GM12878 (cell line): ENCODE results near the gene OR2L5. TPM values are rescaled to one million over a fixed set of nuclear protein-coding genes. Genes with fewer than 3 reads are reported as not detected.
A peak's percentile ranks its signal among the peaks of the same experiment; 100 is the strongest.

Experiments used
- ATAC-seq: fragments of 200-7000 bp; cut with Tn5 transposase; 3 replicates; pipeline ENCODE4 v1.9.1; 2020; ENCODE audit warnings: mild to moderate bottlenecking, moderate library complexity
- BruUV-seq: library from RNA; stranded (reverse); fragments of 400-500 nt; replicated peaks from 2 replicates; lab custom pipeline; 2021; lab: Mats Ljungman, UMichigan
- CTCF ChIA-PET: fragments of 300-600 bp; sonication (Branson Sonifier 250); formaldehyde crosslinking; extraction: SDS; loops from one replicate; lab custom pipeline; 2021; ENCODE audit warnings: inconsistent platforms; lab: Yijun Ruan, JAX
- POLR2A ChIA-PET: fragments of 350-600 bp; formaldehyde crosslinking; extraction: SDS; loops from one replicate; lab custom pipeline; 2021; ENCODE audit warnings: inconsistent platforms; lab: Charles Lee
- RAD21 ChIA-PET: fragments of 300-600 bp; sonication (Branson Sonifier 250); formaldehyde crosslinking; loops from one replicate; lab custom pipeline; 2023; ENCODE audit warnings: antibody characterized with exemption; ENCODE audit not compliant: unreplicated experiment; lab: Charles Lee
- SMC1A ChIA-PET: fragments of 300-600 bp; sonication (Branson Sonifier 250); formaldehyde crosslinking; loops from one replicate; lab custom pipeline; 2023; ENCODE audit not compliant: unreplicated experiment, uncharacterized antibody; lab: Charles Lee
- DNase-seq: peaks from one replicate; pipeline ENCODE4 v3.0.0-alpha.2; 2011; ENCODE audit warnings: low read depth, low spot score
- FAIRE-seq: peaks from 3 replicates; lab custom pipeline; 2011; peaks lifted over from hg19 to GRCh38; lab: Jason Lieb, UNC
- H2AFZ ChIP-seq: 2 replicates; pipeline ENCODE4 v1.6.0; 2011; ENCODE audit warnings: low read depth, low read length, control low read depth; ENCODE audit not compliant: control insufficient read depth
- H3K27ac ChIP-seq: 2 replicates; pipeline ENCODE4 v1.5.1; 2011; ENCODE audit warnings: control low read depth; ENCODE audit not compliant: control insufficient read depth, insufficient read depth
- H3K27me3 ChIP-seq, 2 experiments: replicated peaks in 1 of 2; 2 replicates each; pipeline versions ENCODE4 v1.6.0 to v1.6.1; 2011; ENCODE audit warnings: low read length in 1 of 2; ENCODE audit not compliant: control insufficient read depth in 2 of 2, insufficient read depth in 2 of 2
- H3K36me3 ChIP-seq, 2 experiments: 2 replicates each; pipeline ENCODE4 v1.5.1; 2011; ENCODE audit warnings: low read length in 1 of 2; ENCODE audit not compliant: control insufficient read depth in 2 of 2, insufficient read depth in 2 of 2
- H3K4me1 ChIP-seq: 2 replicates; pipeline ENCODE4 v1.6.1; 2011; ENCODE audit warnings: mild to moderate bottlenecking, low read length, moderate library complexity, mixed read lengths; ENCODE audit not compliant: control insufficient read depth, insufficient read depth
- H3K4me2 ChIP-seq: 2 replicates; pipeline ENCODE4 v1.6.0; 2011; ENCODE audit warnings: control low read depth; ENCODE audit not compliant: control insufficient read depth, insufficient read depth
- H3K4me3 ChIP-seq: fragments of 200-600 bp; sonication (generic); 2 replicates; pipeline ENCODE4 v1.5.1; 2016
- H3K79me2 ChIP-seq: 2 replicates; pipeline ENCODE4 v1.6.0; 2011; ENCODE audit warnings: low read length; ENCODE audit not compliant: control insufficient read depth, insufficient read depth
- H3K9ac ChIP-seq: 2 replicates; pipeline ENCODE4 v1.8.0; 2011; ENCODE audit warnings: low read length, control low read depth, mixed read lengths; ENCODE audit not compliant: control insufficient read depth, insufficient read depth
- H3K9me3 ChIP-seq: replicated peaks from 3 replicates; pipeline ENCODE4 v1.5.1; 2011; ENCODE audit warnings: mild to moderate bottlenecking, low read length; ENCODE audit not compliant: control insufficient read depth, insufficient read depth
- H4K20me1 ChIP-seq: 2 replicates; pipeline ENCODE4 v1.6.0; 2011; ENCODE audit not compliant: control insufficient read depth, insufficient read depth
- HDAC6 ChIP-seq: fragments of 200-600 bp; sonication (generic); IDR thresholded peaks from one replicate; pipeline ENCODE4 v1.8.0; 2017; ENCODE audit warnings: antibody characterized with exemption; ENCODE audit not compliant: unreplicated experiment
- JUND ChIP-seq: IDR thresholded peaks from 2 replicates; pipeline ENCODE4 v1.6.1; 2012; ENCODE audit warnings: low read depth, mild to moderate bottlenecking, low read length, improper control_type of control experiment, moderate library complexity
- KDM1A ChIP-seq: fragments of 200-600 bp; sonication (generic); IDR thresholded peaks from 2 replicates; pipeline ENCODE4 v1.6.1; 2016; ENCODE audit warnings: borderline replicate concordance
- ZBTB11 ChIP-seq: fragments of 450-650 bp; formaldehyde crosslinking; IDR thresholded peaks from 2 replicates; pipeline ENCODE4 v1.5.0; 2022; ENCODE audit warnings: mild to moderate bottlenecking, missing genetic modification characterization
- WGBS: methylation state at CpG from one replicate; pipeline ENCODE4 v1.1.6; 2016; ENCODE audit warnings: low lambda C conversion rate; ENCODE audit not compliant: insufficient replicate concordance, insufficient coverage; ENCODE audit errors: missing lambda C conversion rate; 5-methylcytosine and 5-hydroxymethylcytosine counted together
- in situ Hi-C: fragments of 300-500 bp; cut with MboI; formaldehyde crosslinking; loops from 9 replicates; pipeline ENCODE4 v1.14.3; 2018; ENCODE audit warnings: mixed read lengths
- intact Hi-C: fragments of 100-400 bp; cut with micrococcal nuclease; formaldehyde crosslinking; loops from one replicate; pipeline ENCODE4 v1.14.2; 2022; ENCODE audit not compliant: unreplicated experiment
- polyA plus RNA-seq, 11 experiments: library from polyadenylated mRNA; depleted of rRNA in 4 of 11; unstranded in 6 of 11; stranded (reverse) in 5 of 11; fragments of >200 nt; fragmentation: Nextera tagmentation in 4 of 11; fragmentation: Illumina TruSeq in 1 of 11; extraction: Ambion mirVana in 4 of 11; extraction: Trizol in 1 of 11; gene quantifications; 1 replicate in 1 of 11; 2 replicates in 10 of 11; pipeline versions ENCODE4 v1.2.1 to v1.2.3, GENCODE V29; 2011 to 2016; ENCODE audit warnings: inconsistent platforms in 2 of 11, missing spikeins in 2 of 11, low read depth in 1 of 11
- total RNA-seq, 4 experiments: library from RNA; depleted of rRNA in 3 of 4; stranded (reverse); fragments of >200 nt in 3 of 4; fragmentation: Illumina TruSeq in 1 of 4; extraction: Trizol in 1 of 4; gene quantifications; 2 replicates each; pipeline versions ENCODE4 v1.2.1 to v1.2.3, GENCODE V29; 2013 to 2021

OR2L5 gene
- total and polyA plus RNA-seq, 10 of the 15 experiments (the other 5 are each of a cell fraction or from before 2014, with no cell fraction given): not detected

DNA sequence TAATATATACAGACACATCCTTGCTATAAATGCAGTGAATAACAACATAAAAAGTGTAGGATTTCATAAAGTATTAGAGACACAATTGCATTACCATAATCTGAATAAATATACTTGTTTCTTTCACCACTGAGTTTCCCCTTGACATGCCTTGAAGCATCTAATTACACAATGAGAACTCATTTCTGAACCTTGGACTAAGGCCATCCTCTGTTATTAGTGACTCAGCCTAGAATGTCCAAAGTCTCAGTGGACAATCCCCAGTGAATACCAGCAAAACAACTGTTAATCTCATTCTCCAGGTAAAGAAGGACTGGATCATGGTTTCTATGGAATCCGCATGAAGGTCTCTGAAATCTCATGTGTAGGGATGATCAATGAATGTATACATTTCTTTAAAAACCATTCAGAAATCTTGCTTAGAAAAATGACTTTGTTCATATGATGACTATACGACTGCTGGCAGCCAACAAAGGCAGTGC lies at the start of gene OR2L5 (continued):
- TF ChIP-seq ZBTB11 (no peak), HDAC6 (no peak)
- TF ChIP-seq, all 136 proteins: peak for 0

GRCh38 chr1:247964933-247965332 lies 48.5 kb upstream of the OR2L5 start, which contains the start of gene OR2AK2:
Gene OR2AK2, plus strand, starts transcription at chr1:247965233. Its CDS starts 144 bp downstream, at chr1:247965377.
- DNase-seq (no peak), ATAC-seq (no peak), FAIRE-seq (no peak)
- Histone ChIP-seq H3K4me3 (no peak within 1 kb of the TSS), H3K79me2 (no peaks in the 10 kb centered on the region), H4K20me1 (no peaks in the 10 kb centered on the region), H3K36me3 (no peaks in the 10 kb centered on the region), H3K27me3 (no peaks in the 10 kb centered on the region), H3K27ac (peak within 1 kb of the TSS; percentile 39; the same call in 1 of the 2 replicates), H3K4me1 (peaks cover 9% of the 10 kb centered on the region), H3K4me2 (no peak within 1 kb of the TSS), H3K9ac (no peak within 1 kb of the TSS), H3K9me3 (no peaks in the 10 kb centered on the region; the same call in 2 of the 3 replicates), H2AFZ (no peak within 1 kb of the TSS)
- CTCF ChIA-PET: no interaction called here
- WGBS: 32% methylated on average over 2 of the region's 2 CpGs
- in situ Hi-C loops (no loop called here), intact Hi-C loops (no loop called here)
- RAD21 ChIA-PET: no interaction called here
- no TSS peak for BruUV-seq
- TF ChIP-seq JUND: no peak
- TF ChIP-seq KDM1A: no peak
- SMC1A ChIA-PET: no interaction called here
- POLR2A ChIA-PET: no interaction called here
